Endodermal cell (in vitro differentiated cells): ENCODE results near the gene ZNF445. TPM values are rescaled to one million over a fixed set of nuclear protein-coding genes. Genes with fewer than 3 reads are reported as not detected.

Source experiments
- DNase-seq: peaks from one replicate; pipeline ENCODE4 v3.0.0-alpha.2; 2017
- H3K27ac ChIP-seq: 2 replicates; pipeline ENCODE4 v1.5.1; 2013; ENCODE audit warnings: mild to moderate bottlenecking, low read depth, low read length, moderate library complexity
- H3K27me3 ChIP-seq: 2 replicates; pipeline ENCODE4 v1.6.1; 2013; ENCODE audit warnings: mild to moderate bottlenecking, low read length, moderate library complexity; ENCODE audit not compliant: insufficient read depth, control insufficient read depth, poor library complexity, severe bottlenecking
- H3K36me3 ChIP-seq: 2 replicates; pipeline ENCODE4 v1.7.0; 2013; ENCODE audit warnings: mild to moderate bottlenecking, low read length, moderate library complexity; ENCODE audit not compliant: control insufficient read depth, insufficient read depth
- H3K4me1 ChIP-seq: one replicate; pipeline ENCODE4 v1.7.0; 2013; ENCODE audit warnings: low read length; ENCODE audit not compliant: control insufficient read depth, insufficient read depth
- H3K4me3 ChIP-seq: 2 replicates; pipeline ENCODE4 v1.5.1; 2013; ENCODE audit warnings: mild to moderate bottlenecking, low read length, moderate library complexity
- H3K9ac ChIP-seq: 2 replicates; pipeline ENCODE4 v1.6.1; 2013; ENCODE audit warnings: mild to moderate bottlenecking, low read length, moderate library complexity; ENCODE audit not compliant: poor library complexity, severe bottlenecking; ENCODE audit errors: extremely low read depth
- H3K9me3 ChIP-seq: 2 replicates; pipeline ENCODE4 v1.6.1; 2013; ENCODE audit warnings: mild to moderate bottlenecking, low read length, moderate library complexity; ENCODE audit not compliant: control insufficient read depth
- H3K27ac Mint-ChIP-seq: 2 replicates; pipeline ENCODE4 v1.8.0; 2020; ENCODE audit warnings: mixed read lengths
- H3K27me3 Mint-ChIP-seq: 2 replicates; pipeline ENCODE4 v1.8.0; 2021; ENCODE audit warnings: mild to moderate bottlenecking, mixed read lengths; ENCODE audit not compliant: insufficient read depth
- H3K36me3 Mint-ChIP-seq: 2 replicates; pipeline ENCODE4 v1.8.0; 2020; ENCODE audit warnings: low read depth, mixed read lengths
- H3K4me1 Mint-ChIP-seq: 2 replicates; pipeline ENCODE4 v1.8.0; 2020; ENCODE audit warnings: mixed read lengths
- H3K4me3 Mint-ChIP-seq: 2 replicates; pipeline ENCODE4 v1.8.0; 2020; ENCODE audit warnings: mild to moderate bottlenecking, moderate library complexity, mixed read lengths
- H3K9me3 Mint-ChIP-seq: 2 replicates; pipeline ENCODE4 v1.8.0; 2020; ENCODE audit warnings: mild to moderate bottlenecking, mixed read lengths
- WGBS, 2 experiments: methylation state at CpG; one replicate each; pipeline versions ENCODE4 v1.1.5 to v1.1.7; 2013; ENCODE audit warnings: missing lambda C conversion rate in 2 of 2, mixed read lengths in 1 of 2; ENCODE audit not compliant: insufficient coverage in 1 of 2, insufficient read length in 1 of 2; 5-methylcytosine and 5-hydroxymethylcytosine counted together
- total RNA-seq, 2 donors: library from RNA; stranded (reverse); fragmentation: NEBNext Ultra II Directional in 1 of 2; extraction: Animal tissue kit (Norgen Biotek cat#: 25700) in 1 of 2; gene quantifications; 2 replicates in 1 of 2; 3 replicates in 1 of 2; pipeline ENCODE4 v1.2.1, GENCODE V29; 2021
- TF ChIP-seq, protein P1 (sequence below): fragments of 200-600 bp; sonication (generic); conservative IDR thresholded peaks from 2 replicates; pipeline ENCODE4 v1.5.0; 2021; ENCODE audit warnings: antibody characterized with exemption, mild to moderate bottlenecking

Gene ZNF445
- total RNA-seq, 2 donors from 2014 or later, result 35.4 to 56.9 TPM

DNA sequence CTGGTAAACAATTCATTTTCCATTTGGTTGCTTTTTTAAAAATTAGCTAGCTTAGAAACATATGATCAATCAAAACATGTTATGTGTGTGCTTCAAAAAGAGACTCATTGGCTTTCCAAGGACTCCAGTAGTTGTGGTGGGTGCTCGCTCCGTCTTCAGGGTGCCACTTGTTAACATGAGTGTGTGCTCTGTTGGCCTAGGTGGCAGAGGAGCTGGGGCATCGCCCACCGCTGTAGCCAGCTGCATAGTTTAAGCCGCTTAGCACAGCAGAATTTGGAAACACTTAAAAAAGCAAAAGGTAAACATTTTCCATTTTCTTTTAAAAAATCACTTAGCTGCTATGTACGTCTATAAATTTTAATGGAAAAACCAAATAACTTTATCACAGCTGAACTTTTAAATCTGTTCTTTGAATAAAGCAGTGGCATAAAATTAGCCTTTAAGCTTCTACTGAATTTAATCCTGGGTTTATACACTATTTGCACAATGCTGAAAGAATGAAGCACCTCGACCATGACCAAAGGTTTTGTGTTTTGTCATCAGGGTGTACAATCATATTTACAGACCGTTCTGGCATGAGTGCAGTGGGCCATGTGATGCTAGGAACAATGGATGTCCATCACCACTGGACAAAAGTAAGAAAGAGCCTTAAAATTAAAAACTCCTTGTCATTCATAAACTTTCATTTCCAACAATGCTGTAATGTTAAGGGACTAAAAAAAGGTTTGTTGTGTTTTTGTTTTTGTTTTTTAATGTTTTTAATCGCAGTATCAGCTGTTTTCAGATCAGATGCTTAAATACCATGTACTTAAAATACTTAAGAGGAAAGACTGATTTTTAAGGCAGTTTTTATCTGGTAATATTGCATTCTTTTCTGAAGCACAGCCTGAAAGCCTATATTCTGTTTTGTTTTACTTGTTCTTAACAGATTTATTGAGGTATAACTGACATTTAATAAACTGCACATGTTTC is 81.0 kb downstream of the ZNF445 start:
- Mint-ChIP-seq H3K4me1 (no peaks in the 10 kb centered on the region), H3K36me3 (peaks cover 13% of the 10 kb centered on the region), H3K4me3 (no peak overlapping the region), H3K27me3 (no peaks in the 10 kb centered on the region), H3K27ac (no peak overlapping the region), H3K9me3 (no peaks in the 10 kb centered on the region)
- WGBS, 2 experiments, result 92 to 95% methylated on average over 8 to 9 of the region's 9 CpGs
- TF ChIP-seq, protein P1, sequence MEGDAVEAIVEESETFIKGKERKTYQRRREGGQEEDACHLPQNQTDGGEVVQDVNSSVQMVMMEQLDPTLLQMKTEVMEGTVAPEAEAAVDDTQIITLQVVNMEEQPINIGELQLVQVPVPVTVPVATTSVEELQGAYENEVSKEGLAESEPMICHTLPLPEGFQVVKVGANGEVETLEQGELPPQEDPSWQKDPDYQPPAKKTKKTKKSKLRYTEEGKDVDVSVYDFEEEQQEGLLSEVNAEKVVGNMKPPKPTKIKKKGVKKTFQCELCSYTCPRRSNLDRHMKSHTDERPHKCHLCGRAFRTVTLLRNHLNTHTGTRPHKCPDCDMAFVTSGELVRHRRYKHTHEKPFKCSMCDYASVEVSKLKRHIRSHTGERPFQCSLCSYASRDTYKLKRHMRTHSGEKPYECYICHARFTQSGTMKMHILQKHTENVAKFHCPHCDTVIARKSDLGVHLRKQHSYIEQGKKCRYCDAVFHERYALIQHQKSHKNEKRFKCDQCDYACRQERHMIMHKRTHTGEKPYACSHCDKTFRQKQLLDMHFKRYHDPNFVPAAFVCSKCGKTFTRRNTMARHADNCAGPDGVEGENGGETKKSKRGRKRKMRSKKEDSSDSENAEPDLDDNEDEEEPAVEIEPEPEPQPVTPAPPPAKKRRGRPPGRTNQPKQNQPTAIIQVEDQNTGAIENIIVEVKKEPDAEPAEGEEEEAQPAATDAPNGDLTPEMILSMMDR, result no peak
- no peaks in the 10 kb centered on the region for H3K9me3 ChIP-seq
- no peaks in the 10 kb centered on the region for H3K27me3 ChIP-seq
- H3K27ac ChIP-seq, result no peak overlapping the region
- no peaks in the 10 kb centered on the region for H3K4me1 ChIP-seq
- peaks cover 5% of the 10 kb centered on the region for H3K36me3 ChIP-seq
- H3K9ac ChIP-seq, result no peak overlapping the region
- H3K4me3 ChIP-seq, result no peak overlapping the region
- no peak for DNase-seq

DNA sequence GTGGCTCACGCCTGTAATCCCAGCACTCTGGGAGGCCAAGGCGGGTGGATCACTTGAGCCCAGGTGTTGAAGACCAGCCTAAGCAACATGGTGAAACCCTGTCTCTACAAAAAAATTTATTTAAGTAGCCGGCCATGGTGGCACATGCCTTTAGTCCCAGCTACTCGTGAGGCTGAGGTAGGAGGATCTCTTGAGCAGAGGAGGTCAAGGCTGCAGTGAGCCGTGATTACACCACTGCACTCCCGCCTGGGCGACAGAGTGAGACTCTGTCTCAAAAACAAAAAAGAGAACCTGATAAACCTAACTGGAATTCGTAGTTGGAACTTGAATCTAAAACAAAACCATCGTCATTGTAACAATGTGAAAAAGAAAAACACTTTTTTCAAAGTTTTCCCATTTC is 81.8 kb downstream of the ZNF445 start:
- no peak overlapping the region for H3K4me3 ChIP-seq
- H3K9ac ChIP-seq, result no peak overlapping the region
- H3K27me3 Mint-ChIP-seq, result no peaks in the 10 kb centered on the region
- no peaks in the 10 kb centered on the region for H3K4me1 Mint-ChIP-seq
- no peak overlapping the region for H3K27ac ChIP-seq
- no peak overlapping the region for H3K27ac Mint-ChIP-seq
- no peaks in the 10 kb centered on the region for H3K9me3 Mint-ChIP-seq
- peaks cover 9% of the 10 kb centered on the region for H3K36me3 Mint-ChIP-seq
- H3K27me3 ChIP-seq, result no peaks in the 10 kb centered on the region
- H3K4me1 ChIP-seq, result no peaks in the 10 kb centered on the region
- H3K36me3 ChIP-seq, result peaks cover 5% of the 10 kb centered on the region
- TF ChIP-seq, protein P1, result no peak
- WGBS, 2 experiments, result 95 to 96% methylated on average over 5 to 9 of the region's 9 CpGs
- H3K9me3 ChIP-seq, result no peaks in the 10 kb centered on the region
- DNase-seq, result no peak
- H3K4me3 Mint-ChIP-seq, result no peak overlapping the region

GRCh38 chr3:44392489-44392888 is 85.0 kb downstream of the ZNF445 start:
- Histone ChIP-seq H3K9me3 (peaks cover 1% of the 10 kb centered on the region), H3K27me3 (no peaks in the 10 kb centered on the region), H3K9ac (no peak overlapping the region), H3K4me3 (no peak overlapping the region), H3K27ac (no peak overlapping the region), H3K36me3 (peaks cover 5% of the 10 kb centered on the region), H3K4me1 (no peaks in the 10 kb centered on the region)
- Mint-ChIP-seq H3K4me1 (no peaks in the 10 kb centered on the region), H3K27ac (no peak overlapping the region), H3K9me3 (peaks cover 1% of the 10 kb centered on the region), H3K27me3 (no peaks in the 10 kb centered on the region), H3K4me3 (no peak overlapping the region), H3K36me3 (peaks cover 10% of the 10 kb centered on the region)
- TF ChIP-seq, protein P1, result no peak
- 100% methylated on average over 1 of the region's 1 CpG; no CpG with 5 or more reads in 1 of the 2 experiments for WGBS, 2 experiments
- no peak for DNase-seq
